ENCODE results near the gene NCAPG2.

The NCAPG2 gene

GRCh38 chr7:158603773-158604755, 100.5 kb downstream of the NCAPG2 start:
- no peak overlapping the region for H3K4me3 ChIP-seq (ENCODE audit: low read depth, low read length)
- TF ChIP-seq CTCF (IDR thresholded peaks at IDR 0.05; ENCODE audit: low read depth, low read length): no peak
- no peaks in the 10 kb centered on the region for H3K27me3 ChIP-seq
- peaks cover 12% of the 10 kb centered on the region for H3K36me3 ChIP-seq
- no peaks in the 10 kb centered on the region for H3K4me1 ChIP-seq
- DNase-seq: no peak
- no peaks in the 10 kb centered on the region for H3K9me3 ChIP-seq

GRCh38 chr7:158602905-158603772, 101.5 kb downstream of the NCAPG2 start:
- H3K36me3 ChIP-seq: peaks cover 11% of the 10 kb centered on the region
- no peaks in the 10 kb centered on the region for H3K9me3 ChIP-seq
- H3K4me1 ChIP-seq: no peaks in the 10 kb centered on the region
- no peak for TF ChIP-seq CTCF (IDR thresholded peaks at IDR 0.05; ENCODE audit: low read depth, low read length)
- no peaks in the 10 kb centered on the region for H3K27me3 ChIP-seq
- H3K4me3 ChIP-seq (ENCODE audit: low read depth, low read length): no peak overlapping the region
- no peak for DNase-seq

GRCh38 chr7:158602041-158602440, 102.6 kb downstream of the NCAPG2 start:
- H3K4me3 ChIP-seq (ENCODE audit: low read depth, low read length): no peak overlapping the region
- H3K4me1 ChIP-seq: no peaks in the 10 kb centered on the region
- no peaks in the 10 kb centered on the region for H3K27me3 ChIP-seq
- no peak for TF ChIP-seq CTCF (IDR thresholded peaks at IDR 0.05; ENCODE audit: low read depth, low read length)
- H3K36me3 ChIP-seq: peaks cover 5% of the 10 kb centered on the region
- DNase-seq: no peak
- H3K9me3 ChIP-seq: no peaks in the 10 kb centered on the region

GRCh38 chr7:158601090-158601489, 103.5 kb downstream of the NCAPG2 start:
- Histone ChIP-seq H3K4me1 (no peaks in the 10 kb centered on the region), H3K27me3 (no peaks in the 10 kb centered on the region), H3K4me3 (ENCODE audit: low read depth, low read length) (no peak overlapping the region), H3K9me3 (no peaks in the 10 kb centered on the region), H3K36me3 (no peaks in the 10 kb centered on the region; the same call in 1 of the 2 replicates)
- no peak for DNase-seq
- TF ChIP-seq CTCF (IDR thresholded peaks at IDR 0.05; ENCODE audit: low read depth, low read length): no peak

- TF ChIP-seq CTCF (IDR thresholded peaks at IDR 0.05; ENCODE audit: low read depth, low read length): no peak
- DNase-seq: no peak
- no peak overlapping the region for H3K4me3 ChIP-seq (ENCODE audit: low read depth, low read length)
- no peaks in the 10 kb centered on the region for H3K4me1 ChIP-seq
- no peaks in the 10 kb centered on the region for H3K27me3 ChIP-seq
- no peaks in the 10 kb centered on the region for H3K9me3 ChIP-seq
- no peaks in the 10 kb centered on the region for H3K36me3 ChIP-seq
Measured at GRCh38 chr7:158596745-158597144, 107.9 kb downstream of the NCAPG2 start.
